H9 (cell line): ENCODE measurements around the gene SNX30. TPM values are rescaled to one million over a fixed set of nuclear protein-coding genes. Genes with fewer than 3 reads are reported as not detected.
A peak's percentile ranks its signal among the peaks of the same experiment; 100 is the strongest.

Experiments used
- DNase-seq: peaks from one replicate; pipeline ENCODE4 v3.0.0-alpha.2; 2017
- H2AFZ ChIP-seq: one replicate; pipeline ENCODE4 v1.6.1; 2013; ENCODE audit warnings: mild to moderate bottlenecking, low read length, control low read depth, moderate library complexity
- H2AK5ac ChIP-seq: 2 replicates; pipeline ENCODE4 v1.6.1; 2013; ENCODE audit warnings: low read length, control low read depth, mixed read lengths; ENCODE audit not compliant: insufficient read length
- H2BK120ac ChIP-seq: one replicate; pipeline ENCODE4 v1.6.1; 2013; ENCODE audit warnings: low read depth, mild to moderate bottlenecking, low read length, control low read depth, inconsistent platforms; ENCODE audit not compliant: poor library complexity, severe bottlenecking
- H2BK12ac ChIP-seq: 2 replicates; pipeline ENCODE4 v1.6.1; 2013; ENCODE audit warnings: low read length, control low read depth, mixed read lengths, low read depth; ENCODE audit not compliant: insufficient read length
- H2BK15ac ChIP-seq: 2 replicates; pipeline ENCODE4 v1.6.1; 2013; ENCODE audit warnings: low read depth, low read length, control low read depth
- H2BK20ac ChIP-seq: one replicate; pipeline ENCODE4 v1.6.1; 2013; ENCODE audit warnings: low read depth, mild to moderate bottlenecking, low read length, control low read depth, inconsistent platforms; ENCODE audit not compliant: poor library complexity, severe bottlenecking
- H2BK5ac ChIP-seq: 2 replicates; pipeline ENCODE4 v1.6.1; 2013; ENCODE audit warnings: low read length, control low read depth, mixed read lengths; ENCODE audit not compliant: insufficient read length
- H3K14ac ChIP-seq: 2 replicates; pipeline ENCODE4 v1.6.1; 2013; ENCODE audit warnings: low read length, control low read depth; ENCODE audit not compliant: insufficient read depth
- H3K18ac ChIP-seq: 2 replicates; pipeline ENCODE4 v1.6.1; 2013; ENCODE audit warnings: low read depth, mild to moderate bottlenecking, mixed read lengths, low read length, control low read depth; ENCODE audit not compliant: insufficient read length
- H3K23ac ChIP-seq: 2 replicates; pipeline ENCODE4 v1.6.1; 2013; ENCODE audit warnings: low read length, control low read depth, mixed read lengths, low read depth; ENCODE audit not compliant: insufficient read length
- H3K23me2 ChIP-seq: 2 replicates; pipeline ENCODE4 v1.6.1; 2013; ENCODE audit warnings: low read depth, mild to moderate bottlenecking, mixed read lengths, low read length, control low read depth; ENCODE audit not compliant: insufficient read length, poor library complexity, severe bottlenecking
- H3K27ac ChIP-seq: 2 replicates; pipeline ENCODE4 v1.5.1; 2013; ENCODE audit warnings: low read length, control low read depth, mixed read lengths, low read depth; ENCODE audit not compliant: insufficient read length
- H3K27me3 ChIP-seq: 2 replicates; pipeline ENCODE4 v1.6.1; 2013; ENCODE audit warnings: low read length, control low read depth, inconsistent platforms; ENCODE audit not compliant: insufficient read depth
- H3K4ac ChIP-seq: 2 replicates; pipeline ENCODE4 v1.6.1; 2013; ENCODE audit warnings: low read depth, mild to moderate bottlenecking, control low read depth, inconsistent platforms, low read length, moderate library complexity
- H3K4me1 ChIP-seq: 2 replicates; pipeline ENCODE4 v1.6.1; 2013; ENCODE audit warnings: low read length, control low read depth, inconsistent platforms; ENCODE audit not compliant: insufficient read depth
- H3K4me2 ChIP-seq: 2 replicates; pipeline ENCODE4 v1.6.1; 2013; ENCODE audit warnings: low read length, control low read depth, mixed read lengths; ENCODE audit not compliant: insufficient read length, insufficient read depth
- H3K56ac ChIP-seq: 2 replicates; pipeline ENCODE4 v1.6.1; 2013; ENCODE audit warnings: low read depth, mild to moderate bottlenecking, mixed read lengths, low read length, control low read depth; ENCODE audit not compliant: insufficient read length
- H3K79me1 ChIP-seq: 2 replicates; pipeline ENCODE4 v1.6.1; 2013; ENCODE audit warnings: low read depth, mild to moderate bottlenecking, moderate library complexity, low read length, control low read depth, inconsistent platforms; ENCODE audit not compliant: insufficient read depth, poor library complexity, severe bottlenecking
- H3K79me2 ChIP-seq: 2 replicates; pipeline ENCODE4 v1.6.1; 2013; ENCODE audit warnings: low read length, control low read depth, inconsistent platforms; ENCODE audit not compliant: insufficient read depth
- H3K9ac ChIP-seq: 2 replicates; pipeline ENCODE4 v1.6.1; 2013; ENCODE audit warnings: low read length, control low read depth, mixed read lengths; ENCODE audit not compliant: insufficient read length; ENCODE audit errors: extremely low read depth
- H3K9me3 ChIP-seq: one replicate; pipeline ENCODE4 v1.6.1; 2013; ENCODE audit warnings: low read depth, low read length, inconsistent platforms; ENCODE audit not compliant: control insufficient read depth
- H3T11ph ChIP-seq: one replicate; pipeline ENCODE4 v1.6.1; 2013; ENCODE audit warnings: mild to moderate bottlenecking, low read length, control low read depth, inconsistent platforms
- H4K20me1 ChIP-seq: one replicate; pipeline ENCODE4 v1.6.1; 2013; ENCODE audit not compliant: control insufficient read depth, insufficient read length, insufficient read depth
- H4K5ac ChIP-seq: 2 replicates; pipeline ENCODE4 v1.6.1; 2013; ENCODE audit warnings: low read depth, mild to moderate bottlenecking, mixed read lengths, low read length, control low read depth; ENCODE audit not compliant: insufficient read length
- H4K8ac ChIP-seq: replicated peaks from 2 replicates; pipeline ENCODE4 v1.6.1; 2013; ENCODE audit warnings: low read length, control low read depth, mixed read lengths, low read depth; ENCODE audit not compliant: insufficient read length
- H4K91ac ChIP-seq: 2 replicates; pipeline ENCODE4 v1.6.1; 2013; ENCODE audit warnings: low read depth, mild to moderate bottlenecking, moderate library complexity, mixed read lengths, low read length, control low read depth; ENCODE audit not compliant: insufficient read length
- H3K27ac Mint-ChIP-seq, 3 experiments: 2 replicates in 2 of 3; 3 replicates in 1 of 3; pipeline ENCODE4 v1.8.0; 2020 to 2021; ENCODE audit warnings: mixed read lengths in 3 of 3, mild to moderate bottlenecking in 1 of 3, moderate library complexity in 1 of 3
- H3K27me3 Mint-ChIP-seq: 2 replicates; pipeline ENCODE4 v1.8.0; 2021; ENCODE audit warnings: low read depth, mild to moderate bottlenecking, moderate library complexity, mixed read lengths
- H3K36me3 Mint-ChIP-seq, 3 experiments: 2 replicates in 2 of 3; 3 replicates in 1 of 3; pipeline ENCODE4 v1.8.0; 2020 to 2021; ENCODE audit warnings: low read depth in 3 of 3, mixed read lengths in 3 of 3; ENCODE audit not compliant: insufficient read depth in 1 of 3
- H3K4me1 Mint-ChIP-seq, 2 experiments: 2 replicates each; pipeline ENCODE4 v1.8.0; 2020; ENCODE audit warnings: mixed read lengths in 2 of 2
- H3K4me3 Mint-ChIP-seq, 2 experiments: 2 replicates in 1 of 2; 3 replicates in 1 of 2; pipeline ENCODE4 v1.8.0; 2020 to 2021; ENCODE audit warnings: mild to moderate bottlenecking in 2 of 2, mixed read lengths in 2 of 2, moderate library complexity in 1 of 2
- H3K9me3 Mint-ChIP-seq, 2 experiments: 2 replicates in 1 of 2; 3 replicates in 1 of 2; pipeline ENCODE4 v1.8.0; 2020; ENCODE audit warnings: mild to moderate bottlenecking in 2 of 2, mixed read lengths in 2 of 2, moderate library complexity in 1 of 2
- WGBS: extraction: QIAGEN DNeasy Blood & Tissue Kit; methylation state at CpG from one replicate; pipeline ENCODE4 v1.1.7; 2013; ENCODE audit warnings: missing lambda C conversion rate, low lambda C conversion rate, mixed read lengths; ENCODE audit not compliant: insufficient read length; ENCODE audit errors: extremely low coverage; 5-methylcytosine and 5-hydroxymethylcytosine counted together
- total RNA-seq: library from RNA; stranded (reverse); gene quantifications from 2 replicates; pipeline ENCODE4 v1.2.1, GENCODE V29; 2021
- TF ChIP-seq, protein P1 (sequence below): fragments of 200-600 bp; sonication (generic); conservative IDR thresholded peaks from 3 replicates; pipeline ENCODE4 v1.8.0; 2021; ENCODE audit warnings: antibody characterized with exemption, mild to moderate bottlenecking

The SNX30 gene
- total RNA-seq, 1 experiment from 2014 or later, result 10.3 TPM

DNA sequence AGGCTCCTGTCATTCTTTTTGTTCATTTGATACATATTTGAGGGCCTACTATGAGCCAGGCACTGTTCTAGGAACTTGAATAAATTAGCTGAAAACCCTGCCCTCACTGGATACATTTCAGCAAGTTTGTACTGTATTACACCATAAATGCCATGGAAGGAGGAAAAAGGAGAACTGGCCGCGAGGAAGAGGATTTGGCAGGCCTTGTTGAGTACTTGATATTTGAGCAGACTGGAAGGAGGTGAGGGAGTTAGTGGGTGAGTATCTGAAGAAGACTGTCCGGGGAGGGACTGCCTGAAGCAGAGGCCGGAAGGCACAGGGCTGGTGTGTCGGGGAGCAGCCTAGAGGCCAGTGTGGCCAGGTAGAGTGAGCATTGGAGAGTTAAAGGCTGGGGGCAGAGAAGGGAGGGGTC is 4.5 kb downstream of the SNX30 start:
- Histone ChIP-seq H3K14ac (no peak overlapping the region), H2AFZ (no peak overlapping the region), H2BK20ac (no peak overlapping the region), H4K5ac (no peak overlapping the region), H4K20me1 (no peaks in the 10 kb centered on the region), H3K4me1 (no peaks in the 10 kb centered on the region), H3K23ac (no peak overlapping the region), H4K91ac (no peak overlapping the region), H3K4me2 (no peak overlapping the region), H2BK12ac (no peak overlapping the region), H3K27me3 (no peaks in the 10 kb centered on the region), H3T11ph (no peak overlapping the region), H3K23me2 (peaks cover 11% of the 10 kb centered on the region), H3K79me2 (no peaks in the 10 kb centered on the region), H3K79me1 (no peaks in the 10 kb centered on the region), H3K18ac (no peak overlapping the region), H3K9me3 (no peaks in the 10 kb centered on the region), H2BK120ac (no peak overlapping the region), H3K27ac (peak overlapping the region; percentile 10), H3K4ac (no peak overlapping the region), H3K9ac (no peak overlapping the region), H2BK5ac (no peak overlapping the region), H2AK5ac (no peak overlapping the region), H4K8ac (no peak overlapping the region), H2BK15ac (no peak overlapping the region), H3K56ac (no peak overlapping the region)
- peaks cover 8% of the 10 kb centered on the region for H3K27me3 Mint-ChIP-seq
- DNase-seq, result no peak
- H3K36me3 Mint-ChIP-seq, result no peaks in the 10 kb centered on the region
- no CpG with 5 or more reads among the region's 5 CpGs for WGBS
- TF ChIP-seq, protein P1, sequence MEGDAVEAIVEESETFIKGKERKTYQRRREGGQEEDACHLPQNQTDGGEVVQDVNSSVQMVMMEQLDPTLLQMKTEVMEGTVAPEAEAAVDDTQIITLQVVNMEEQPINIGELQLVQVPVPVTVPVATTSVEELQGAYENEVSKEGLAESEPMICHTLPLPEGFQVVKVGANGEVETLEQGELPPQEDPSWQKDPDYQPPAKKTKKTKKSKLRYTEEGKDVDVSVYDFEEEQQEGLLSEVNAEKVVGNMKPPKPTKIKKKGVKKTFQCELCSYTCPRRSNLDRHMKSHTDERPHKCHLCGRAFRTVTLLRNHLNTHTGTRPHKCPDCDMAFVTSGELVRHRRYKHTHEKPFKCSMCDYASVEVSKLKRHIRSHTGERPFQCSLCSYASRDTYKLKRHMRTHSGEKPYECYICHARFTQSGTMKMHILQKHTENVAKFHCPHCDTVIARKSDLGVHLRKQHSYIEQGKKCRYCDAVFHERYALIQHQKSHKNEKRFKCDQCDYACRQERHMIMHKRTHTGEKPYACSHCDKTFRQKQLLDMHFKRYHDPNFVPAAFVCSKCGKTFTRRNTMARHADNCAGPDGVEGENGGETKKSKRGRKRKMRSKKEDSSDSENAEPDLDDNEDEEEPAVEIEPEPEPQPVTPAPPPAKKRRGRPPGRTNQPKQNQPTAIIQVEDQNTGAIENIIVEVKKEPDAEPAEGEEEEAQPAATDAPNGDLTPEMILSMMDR, result no peak
- H3K27ac Mint-ChIP-seq, result peak overlapping the region; percentile 5 to 36 (median 14); a peak in 4 of 7 replicates
- H3K4me3 Mint-ChIP-seq, result no peak overlapping the region
- no peaks in the 10 kb centered on the region; a peak in 1 of 5 replicates for H3K9me3 Mint-ChIP-seq
- H3K4me1 Mint-ChIP-seq, result peaks cover 20 to 21% of the 10 kb centered on the region in 2 experiments
